Measurements from ENCODE around the gene GRAMD2A.

Gene GRAMD2A

GRCh38 chr15:72229076-72229946 is 31.7 kb upstream of the GRAMD2A start:
- no peak for TF ChIP-seq SIN3A (IDR thresholded peaks at IDR 0.05; ENCODE audit: borderline replicate concordance, insufficient read depth, low read length)
- TF ChIP-seq REST (IDR thresholded peaks at IDR 0.05; ENCODE audit: insufficient read depth in 1 of 2, low read depth in 2 of 2, low read length in 2 of 2): no peak
- no peak for TF ChIP-seq POLR2AphosphoS5 (IDR thresholded peaks at IDR 0.05; ENCODE audit: low read depth, low read length)
- no peak for TF ChIP-seq FOXP2 (optimal IDR thresholded peaks at IDR 0.05; ENCODE audit: borderline replicate concordance, extremely low read depth, extremely low read length, insufficient read depth)
- no peak for TF ChIP-seq TAF1 (IDR thresholded peaks at IDR 0.05; ENCODE audit: borderline replicate concordance, insufficient read depth, low read length)

DNA sequence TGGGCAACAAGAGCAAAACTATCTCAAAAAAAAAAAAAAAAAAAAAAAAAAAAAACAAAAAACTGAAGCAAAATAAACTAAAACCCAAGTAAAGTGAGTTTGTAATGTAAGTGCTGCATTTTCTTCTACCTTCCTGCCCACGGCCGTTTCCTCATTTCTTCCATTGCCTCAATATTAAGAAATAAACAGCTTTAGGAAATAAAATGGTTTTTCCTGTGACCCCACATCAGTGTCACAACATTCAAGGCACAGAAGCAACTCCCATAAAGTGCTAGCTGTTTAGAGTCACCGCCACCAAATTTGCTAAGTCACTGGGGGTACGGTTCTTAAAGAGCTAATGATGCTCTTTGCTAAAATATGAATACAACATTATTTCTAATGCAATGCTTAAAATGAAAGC is 30.1 kb upstream of the GRAMD2A start:
- no peak for TF ChIP-seq SIN3A (IDR thresholded peaks at IDR 0.05; ENCODE audit: borderline replicate concordance, insufficient read depth, low read length)
- no peak for TF ChIP-seq REST (IDR thresholded peaks at IDR 0.05; ENCODE audit: insufficient read depth in 1 of 2, low read depth in 2 of 2, low read length in 2 of 2)
- no peak for TF ChIP-seq POLR2AphosphoS5 (IDR thresholded peaks at IDR 0.05; ENCODE audit: low read depth, low read length)
- no peak for TF ChIP-seq FOXP2 (optimal IDR thresholded peaks at IDR 0.05; ENCODE audit: borderline replicate concordance, extremely low read depth, extremely low read length, insufficient read depth)
- TF ChIP-seq TAF1 (IDR thresholded peaks at IDR 0.05; ENCODE audit: borderline replicate concordance, insufficient read depth, low read length): no peak

DNA sequence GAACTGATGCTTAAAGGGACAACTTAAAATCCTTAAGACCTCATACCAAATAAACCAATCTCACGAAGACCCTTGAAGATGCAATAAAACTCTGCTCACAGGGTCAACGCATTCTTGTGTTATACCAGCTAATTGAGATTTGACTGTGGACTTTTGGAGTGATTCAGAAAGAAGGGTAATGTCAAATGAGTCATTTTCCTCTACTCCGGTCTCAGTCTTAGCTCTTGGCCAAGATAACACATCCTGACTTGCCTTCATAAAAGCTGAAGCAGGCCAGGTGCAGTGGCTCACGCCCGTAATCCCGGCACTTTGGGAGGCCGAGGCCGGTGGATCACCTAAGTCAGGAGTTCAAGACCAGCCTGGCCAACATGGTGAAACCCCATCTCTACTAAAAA is 29.6 kb upstream of the GRAMD2A start:
- TF ChIP-seq FOXP2 (optimal IDR thresholded peaks at IDR 0.05; ENCODE audit: borderline replicate concordance, extremely low read depth, extremely low read length, insufficient read depth) (no peak), REST (IDR thresholded peaks at IDR 0.05; ENCODE audit: insufficient read depth in 1 of 2, low read depth in 2 of 2, low read length in 2 of 2) (no peak), TAF1 (IDR thresholded peaks at IDR 0.05; ENCODE audit: borderline replicate concordance, insufficient read depth, low read length) (no peak)

DNA sequence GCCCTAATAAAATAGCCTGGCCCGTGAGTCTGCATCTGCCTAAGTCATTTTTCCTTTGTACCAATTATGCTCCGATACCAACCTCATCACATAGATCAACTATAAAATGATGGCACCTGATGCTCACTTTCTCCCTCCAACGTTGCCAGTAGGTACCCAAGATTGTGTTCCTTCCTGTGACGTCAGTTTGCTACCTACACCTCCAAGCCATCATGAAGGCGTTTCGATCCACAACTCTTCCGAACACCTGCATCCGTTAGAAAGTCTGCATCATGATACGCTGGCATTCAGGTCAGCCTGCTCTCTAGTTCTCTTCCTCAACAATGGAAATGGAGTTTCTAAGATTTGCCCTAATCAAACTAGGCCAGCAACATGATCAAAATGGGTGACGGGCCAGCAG is 25.7 kb upstream of the GRAMD2A start:
- no peak for TF ChIP-seq SIN3A (IDR thresholded peaks at IDR 0.05; ENCODE audit: borderline replicate concordance, insufficient read depth, low read length)
- TF ChIP-seq FOXP2 (optimal IDR thresholded peaks at IDR 0.05; ENCODE audit: borderline replicate concordance, extremely low read depth, extremely low read length, insufficient read depth): no peak
- TF ChIP-seq TAF1 (IDR thresholded peaks at IDR 0.05; ENCODE audit: borderline replicate concordance, insufficient read depth, low read length): no peak
- TF ChIP-seq POLR2AphosphoS5 (IDR thresholded peaks at IDR 0.05; ENCODE audit: low read depth, low read length): no peak
- TF ChIP-seq REST (IDR thresholded peaks at IDR 0.05; ENCODE audit: insufficient read depth in 1 of 2, low read depth in 2 of 2, low read length in 2 of 2): no peak
